GM23248 (cell line): ENCODE measurements around the gene USP6NL.

Experiments
- EZH2 ChIP-seq: fragments of 200-600 bp; sonication (generic); IDR thresholded peaks from 2 replicates; pipeline ENCODE4 v1.6.1; 2018; ENCODE audit warnings: antibody characterized with exemption, mild to moderate bottlenecking; ENCODE audit not compliant: insufficient read depth, poor library complexity, severe bottlenecking
- EZH2phosphoT487 ChIP-seq: fragments of 200-600 bp; sonication (generic); IDR thresholded peaks from 2 replicates; pipeline ENCODE4 v1.6.1; 2018; ENCODE audit warnings: antibody characterized with exemption, moderate library complexity, mild to moderate bottlenecking, low read depth; ENCODE audit not compliant: insufficient read depth

GRCh38 chr10:11522821-11523245 is 88.6 kb downstream of the USP6NL start:
- no peak for TF ChIP-seq EZH2phosphoT487
- no peak for TF ChIP-seq EZH2
